SK-N-SH treated with all-trans-retinoic acid at 6 μM for 48 hours (cell line): ENCODE data around the gene CD3G.

Source experiments
- CREB5 ChIP-seq: fragments of 250-450 bp; sonication (Bioruptor Pico); IDR thresholded peaks from 2 replicates; pipeline ENCODE4 v1.5.1; 2020; ENCODE audit warnings: low read depth, mild to moderate bottlenecking, moderate library complexity
- PATZ1 ChIP-seq: fragments of 250-450 bp; sonication (Bioruptor Pico); IDR thresholded peaks from 2 replicates; pipeline ENCODE4 v1.8.0; 2020; ENCODE audit warnings: mild to moderate bottlenecking, moderate library complexity, borderline replicate concordance
- TOX ChIP-seq: fragments of 250-450 bp; sonication (Bioruptor Pico); IDR thresholded peaks from 2 replicates; pipeline ENCODE4 v1.8.0; 2021; ENCODE audit warnings: mild to moderate bottlenecking, moderate library complexity, borderline replicate concordance

- TF ChIP-seq TOX (CRISPR knock-in tag) (no peak), PATZ1 (no peak), CREB5 (CRISPR knock-in tag) (no peak)
Measured at GRCh38 chr11:118322721-118323120, 21.4 kb upstream of the CD3G start.
